Measurements from ENCODE around the gene RFTN2.
A peak's percentile ranks its signal among the peaks of the same experiment; 100 is the strongest.
"Not testable (repeated sequence)": the region's sequence is repeated elsewhere in the genome, so short reads cannot be mapped to it uniquely, and the experiment has no call there.

Gene RFTN2

GRCh38 chr2:197598450-197598849, 76.9 kb downstream of the RFTN2 start:
- no peak overlapping the region for H3K4me3 ChIP-seq (ENCODE audit: low read length)
- TF ChIP-seq CTCF (conservative IDR thresholded peaks at IDR 0.05; ENCODE audit: low read length) = no peak
- no peak for DNase-seq (ENCODE audit: low read depth)

GRCh38 chr2:197597166-197597565, 78.2 kb downstream of the RFTN2 start:
- no peak for DNase-seq (ENCODE audit: low read depth)
- no peak for TF ChIP-seq CTCF (conservative IDR thresholded peaks at IDR 0.05; ENCODE audit: low read length)
- no peak overlapping the region for H3K4me3 ChIP-seq (ENCODE audit: low read length)

- DNase-seq (ENCODE audit: low read depth) = no peak
- TF ChIP-seq CTCF (conservative IDR thresholded peaks at IDR 0.05; ENCODE audit: low read length) = no peak
- H3K4me3 ChIP-seq (ENCODE audit: low read length) = no peak overlapping the region
Observed at GRCh38 chr2:197596766-197597165, 78.6 kb downstream of the RFTN2 start.

GRCh38 chr2:197591339-197592072, 83.9 kb downstream of the RFTN2 start:
- TF ChIP-seq CTCF (conservative IDR thresholded peaks at IDR 0.05; ENCODE audit: low read length) = no peak
- H3K4me3 ChIP-seq (ENCODE audit: low read length) = no peak overlapping the region
- no peak for DNase-seq (ENCODE audit: low read depth)

- not testable (repeated sequence) for DNase-seq (ENCODE audit: low read depth); H3K4me3 ChIP-seq (ENCODE audit: low read length)
Observed at GRCh38 chr2:197587255-197587654, 88.1 kb downstream of the RFTN2 start.

GRCh38 chr2:197580166-197580565, 95.2 kb downstream of the RFTN2 start:
- peak; percentile 50 for DNase-seq (ENCODE audit: low read depth)
- H3K4me3 ChIP-seq (ENCODE audit: low read length) = not testable (repeated sequence)

- H3K4me3 ChIP-seq (ENCODE audit: low read length) = not testable (repeated sequence)
Observed at GRCh38 chr2:197578294-197578693, 97.1 kb downstream of the RFTN2 start.

GRCh38 chr2:197577446-197577845, 97.9 kb downstream of the RFTN2 start:
- no peak for TF ChIP-seq CTCF (conservative IDR thresholded peaks at IDR 0.05; ENCODE audit: low read length)

More at GRCh38 chr2:197578294-197578693, 97.1 kb downstream of the RFTN2 start:
- DNase-seq (ENCODE audit: low read depth) = not testable (repeated sequence)

GRCh38 chr2:197576631-197577030, 98.8 kb downstream of the RFTN2 start:
- peak; percentile 80 for DNase-seq (ENCODE audit: low read depth)
- no peak overlapping the region for H3K4me3 ChIP-seq (ENCODE audit: low read length)
- no peak for TF ChIP-seq CTCF (conservative IDR thresholded peaks at IDR 0.05; ENCODE audit: low read length)

More at GRCh38 chr2:197577446-197577845, 97.9 kb downstream of the RFTN2 start:
- no peak overlapping the region for H3K4me3 ChIP-seq (ENCODE audit: low read length)
- DNase-seq (ENCODE audit: low read depth) = no peak

Data from AG10803 (cell line).